Stomach smooth muscle (tissue), 2 donors: ENCODE measurements around the gene RCAN1.

Source experiments
- H3K27ac ChIP-seq: one replicate; pipeline ENCODE4 v1.7.0; 2013; ENCODE audit warnings: mild to moderate bottlenecking, low read length, inconsistent platforms
- H3K27me3 ChIP-seq, 2 donors: one replicate each; pipeline ENCODE4 v1.7.0; 2013; ENCODE audit warnings: low read length in 2 of 2; ENCODE audit not compliant: insufficient read depth in 2 of 2, control insufficient read depth in 1 of 2
- H3K36me3 ChIP-seq, 2 donors: one replicate each; pipeline ENCODE4 v1.7.0; 2013; ENCODE audit warnings: low read length in 2 of 2; ENCODE audit not compliant: control insufficient read depth in 2 of 2, insufficient read depth in 2 of 2
- H3K4me1 ChIP-seq: one replicate; pipeline ENCODE4 v1.7.0; 2013; ENCODE audit warnings: low read length; ENCODE audit not compliant: control insufficient read depth, insufficient read depth
- H3K4me3 ChIP-seq, 2 donors: one replicate each; pipeline ENCODE4 v1.7.0; 2013; ENCODE audit warnings: low read length in 2 of 2
- H3K9ac ChIP-seq, 2 donors: one replicate each; pipeline ENCODE4 v1.7.0; 2013; ENCODE audit warnings: low read length in 2 of 2, mild to moderate bottlenecking in 1 of 2
- H3K9me3 ChIP-seq, 2 donors: one replicate each; pipeline ENCODE4 v1.7.0; 2013; ENCODE audit warnings: low read length in 2 of 2; ENCODE audit not compliant: control insufficient read depth in 2 of 2
- donor health status: healthy.
- donor health status: Pancreatic carcinoma.

The RCAN1 gene

GRCh38 chr21:34536820-34537219, 78.1 kb downstream of the RCAN1 start:
- no peak overlapping the region for H3K4me3 ChIP-seq
- no peak overlapping the region for H3K9ac ChIP-seq
- peaks cover 3% of the 10 kb centered on the region for H3K4me1 ChIP-seq
- no peak overlapping the region for H3K27ac ChIP-seq
- no peaks in the 10 kb centered on the region for H3K27me3 ChIP-seq
- H3K9me3 ChIP-seq: no peaks in the 10 kb centered on the region
- H3K36me3 ChIP-seq: no peaks in the 10 kb centered on the region

- H3K27me3 ChIP-seq: no peaks in the 10 kb centered on the region
- no peak overlapping the region for H3K4me3 ChIP-seq
- H3K9ac ChIP-seq: no peak overlapping the region
- peaks cover 3% of the 10 kb centered on the region for H3K4me1 ChIP-seq
- H3K9me3 ChIP-seq: no peaks in the 10 kb centered on the region
- H3K36me3 ChIP-seq: no peaks in the 10 kb centered on the region
- no peak overlapping the region for H3K27ac ChIP-seq
Measured at GRCh38 chr21:34536311-34536710, 78.6 kb downstream of the RCAN1 start.

- Histone ChIP-seq H3K9ac (no peak overlapping the region), H3K4me1 (peaks cover 3% of the 10 kb centered on the region), H3K27me3 (no peaks in the 10 kb centered on the region), H3K4me3 (no peak overlapping the region), H3K27ac (no peak overlapping the region), H3K36me3 (no peaks in the 10 kb centered on the region), H3K9me3 (no peaks in the 10 kb centered on the region)
Measured at GRCh38 chr21:34535886-34536285, 79.0 kb downstream of the RCAN1 start.

GRCh38 chr21:34534522-34534921, 80.4 kb downstream of the RCAN1 start:
- no peaks in the 10 kb centered on the region for H3K9me3 ChIP-seq
- no peak overlapping the region for H3K4me3 ChIP-seq
- peaks cover 3% of the 10 kb centered on the region for H3K4me1 ChIP-seq
- no peak overlapping the region for H3K27ac ChIP-seq
- no peak overlapping the region for H3K9ac ChIP-seq
- no peaks in the 10 kb centered on the region for H3K36me3 ChIP-seq
- no peaks in the 10 kb centered on the region for H3K27me3 ChIP-seq

GRCh38 chr21:34533938-34534337, 81.0 kb downstream of the RCAN1 start:
- Histone ChIP-seq H3K27me3 (no peaks in the 10 kb centered on the region), H3K36me3 (no peaks in the 10 kb centered on the region), H3K9me3 (no peaks in the 10 kb centered on the region), H3K4me1 (peaks cover 3% of the 10 kb centered on the region), H3K4me3 (no peak overlapping the region), H3K9ac (no peak overlapping the region), H3K27ac (no peak overlapping the region)

GRCh38 chr21:34531399-34531798, 83.5 kb downstream of the RCAN1 start:
- no peak overlapping the region for H3K9ac ChIP-seq
- no peaks in the 10 kb centered on the region for H3K4me1 ChIP-seq
- no peak overlapping the region for H3K27ac ChIP-seq
- H3K27me3 ChIP-seq: no peaks in the 10 kb centered on the region
- no peaks in the 10 kb centered on the region for H3K36me3 ChIP-seq
- H3K9me3 ChIP-seq: no peaks in the 10 kb centered on the region
- no peak overlapping the region for H3K4me3 ChIP-seq

- H3K4me3 ChIP-seq: no peak overlapping the region
- H3K27ac ChIP-seq: no peak overlapping the region
- H3K36me3 ChIP-seq: no peaks in the 10 kb centered on the region
- H3K9me3 ChIP-seq: no peaks in the 10 kb centered on the region
- H3K27me3 ChIP-seq: no peaks in the 10 kb centered on the region
- H3K9ac ChIP-seq: no peak overlapping the region
- H3K4me1 ChIP-seq: no peaks in the 10 kb centered on the region
Measured at GRCh38 chr21:34530261-34530660, 84.7 kb downstream of the RCAN1 start.

GRCh38 chr21:34528131-34528561, 86.8 kb downstream of the RCAN1 start:
- Histone ChIP-seq H3K27me3 (no peaks in the 10 kb centered on the region), H3K27ac (peak overlapping the region; percentile 91), H3K9ac (no peak overlapping the region), H3K36me3 (peaks cover 0 to 3% of the 10 kb centered on the region in 2 donors), H3K4me1 (peaks cover 10% of the 10 kb centered on the region), H3K4me3 (no peak overlapping the region), H3K9me3 (no peaks in the 10 kb centered on the region)

- Histone ChIP-seq H3K9ac (peak overlapping the region; percentile 87 to 99), H3K27me3 (no peaks in the 10 kb centered on the region), H3K4me3 (peak overlapping the region; percentile 75 to 81), H3K36me3 (peaks cover 5 to 7% of the 10 kb centered on the region in 2 donors), H3K4me1 (peaks cover 19% of the 10 kb centered on the region), H3K27ac (peak overlapping the region; percentile 91), H3K9me3 (no peaks in the 10 kb centered on the region)
Measured at GRCh38 chr21:34526618-34527290, 88.2 kb downstream of the RCAN1 start.

GRCh38 chr21:34526241-34526617, 88.7 kb downstream of the RCAN1 start:
- Histone ChIP-seq H3K27ac (peak overlapping the region; percentile 91), H3K27me3 (no peaks in the 10 kb centered on the region), H3K9ac (peak overlapping the region; percentile 87 to 99), H3K4me3 (peak overlapping the region; percentile 75 to 81), H3K4me1 (peaks cover 19% of the 10 kb centered on the region), H3K36me3 (peaks cover 10 to 12% of the 10 kb centered on the region in 2 donors), H3K9me3 (no peaks in the 10 kb centered on the region)
